DOHH2 (cell line): ENCODE measurements around the gene OASL.

ENCODE experiments used
- H3F3A ChIP-seq: fragments of 200-600 bp; sonication (generic), shearing (Covaris generic); 2 replicates; pipeline ENCODE4 v1.6.0; 2016; ENCODE audit warnings: antibody characterized with exemption, mild to moderate bottlenecking; ENCODE audit not compliant: control insufficient read depth, insufficient read depth
- H3K27ac ChIP-seq: fragments of 200-600 bp; sonication (generic); 2 replicates; pipeline ENCODE4 v1.5.1; 2014; ENCODE audit warnings: low read depth, mild to moderate bottlenecking, low read length, moderate library complexity
- H3K27me3 ChIP-seq: fragments of 200-600 bp; sonication (generic); 2 replicates; pipeline ENCODE4 v1.6.1; 2014; ENCODE audit warnings: mild to moderate bottlenecking, low read length, mixed read lengths; ENCODE audit not compliant: control insufficient read depth
- H3K36me3 ChIP-seq: fragments of 200-600 bp; sonication (generic); 2 replicates; pipeline ENCODE4 v1.6.1; 2014; ENCODE audit warnings: mild to moderate bottlenecking, low read length, moderate library complexity, mixed read lengths; ENCODE audit not compliant: control insufficient read depth
- H3K4me1 ChIP-seq: fragments of 200-600 bp; sonication (generic); 2 replicates; pipeline ENCODE4 v1.6.1; 2014; ENCODE audit warnings: mild to moderate bottlenecking, low read length, mixed read lengths; ENCODE audit not compliant: control insufficient read depth
- H3K4me2 ChIP-seq: fragments of 200-600 bp; sonication (generic); 2 replicates; pipeline ENCODE4 v1.6.0; 2014; ENCODE audit warnings: mild to moderate bottlenecking, low read length, moderate library complexity
- H3K4me3 ChIP-seq: fragments of 200-600 bp; sonication (generic); 2 replicates; pipeline ENCODE4 v1.5.1; 2014; ENCODE audit warnings: mild to moderate bottlenecking, low read length, mixed read lengths
- H3K79me2 ChIP-seq: fragments of 200-600 bp; sonication (generic); 2 replicates; pipeline ENCODE4 v1.6.1; 2014; ENCODE audit warnings: mild to moderate bottlenecking, low read length, mixed read lengths; ENCODE audit not compliant: control insufficient read depth
- H3K9me2 ChIP-seq: fragments of 200-600 bp; sonication (generic); replicated peaks from 2 replicates; pipeline ENCODE4 v1.6.1; 2014; ENCODE audit warnings: mild to moderate bottlenecking, low read length, mixed read lengths; ENCODE audit not compliant: control insufficient read depth
- H3K9me3 ChIP-seq: fragments of 200-600 bp; sonication (generic); 2 replicates; pipeline ENCODE4 v1.6.1; 2014; ENCODE audit warnings: antibody characterized with exemption, low read length, mixed read lengths; ENCODE audit not compliant: control insufficient read depth, insufficient read depth
- H4K20me1 ChIP-seq: fragments of 200-600 bp; sonication (generic); 2 replicates; pipeline ENCODE4 v1.6.0; 2014; ENCODE audit warnings: low read depth, mild to moderate bottlenecking, antibody characterized with exemption, low read length, moderate library complexity; ENCODE audit not compliant: control insufficient read depth, insufficient read depth
- CTCF ChIP-seq: fragments of 200-600 bp; sonication (generic); IDR thresholded peaks from one replicate; pipeline ENCODE4 v1.5.1; 2014; ENCODE audit warnings: antibody characterized with exemption, mild to moderate bottlenecking, low read depth, low read length; ENCODE audit not compliant: poor library complexity, severe bottlenecking
- EZH2phosphoT487 ChIP-seq: fragments of 200-600 bp; sonication (generic); IDR thresholded peaks from 2 replicates; pipeline ENCODE4 v1.6.1; 2017; ENCODE audit warnings: borderline replicate concordance, mild to moderate bottlenecking, antibody characterized with exemption, low read length, moderate library complexity, mixed read lengths

OASL gene

GRCh38 chr12:120996133-120996746 lies 42.8 kb downstream of the OASL start:
- H3K36me3 ChIP-seq: no peaks in the 10 kb centered on the region
- no peaks in the 10 kb centered on the region; the same call in 1 of the 2 replicates for H3K27me3 ChIP-seq
- no peaks in the 10 kb centered on the region for H3K9me3 ChIP-seq
- H3K27ac ChIP-seq: no peak overlapping the region
- H3K4me3 ChIP-seq: no peak overlapping the region
- H3K79me2 ChIP-seq: no peaks in the 10 kb centered on the region
- H3K4me2 ChIP-seq: no peak overlapping the region
- no peaks in the 10 kb centered on the region for H3K4me1 ChIP-seq
- no peaks in the 10 kb centered on the region for H4K20me1 ChIP-seq
- no peak for TF ChIP-seq CTCF
- no peak for TF ChIP-seq EZH2phosphoT487
- no peaks in the 10 kb centered on the region; the same call in 1 of the 2 replicates for H3F3A ChIP-seq
- no peaks in the 10 kb centered on the region; the same call in 1 of the 2 replicates for H3K9me2 ChIP-seq

- Histone ChIP-seq H3K4me3 (no peak overlapping the region), H4K20me1 (no peaks in the 10 kb centered on the region)
Measured at GRCh38 chr12:120994589-120995337, 44.3 kb downstream of the OASL start.

GRCh38 chr12:120994059-120994458 lies 45.0 kb downstream of the OASL start:
- TF ChIP-seq EZH2phosphoT487 (no peak), CTCF (no peak)
- H3K79me2 ChIP-seq: no peaks in the 10 kb centered on the region
- H3K9me2 ChIP-seq: no peaks in the 10 kb centered on the region; the same call in 1 of the 2 replicates
- H3F3A ChIP-seq: no peaks in the 10 kb centered on the region
- no peaks in the 10 kb centered on the region for H3K9me3 ChIP-seq
- H3K4me2 ChIP-seq: no peak overlapping the region
- no peaks in the 10 kb centered on the region for H3K36me3 ChIP-seq
- H3K27ac ChIP-seq: no peak overlapping the region
- no peaks in the 10 kb centered on the region for H4K20me1 ChIP-seq
- H3K4me1 ChIP-seq: no peaks in the 10 kb centered on the region
- no peak overlapping the region for H3K4me3 ChIP-seq
- no peaks in the 10 kb centered on the region; the same call in 1 of the 2 replicates for H3K27me3 ChIP-seq

More at GRCh38 chr12:120994589-120995337, 44.3 kb downstream of the OASL start:
- H3F3A ChIP-seq: no peaks in the 10 kb centered on the region
- H3K36me3 ChIP-seq: no peaks in the 10 kb centered on the region
- no peak overlapping the region for H3K27ac ChIP-seq
- H3K9me3 ChIP-seq: no peaks in the 10 kb centered on the region
- no peaks in the 10 kb centered on the region; the same call in 1 of the 2 replicates for H3K27me3 ChIP-seq
- TF ChIP-seq EZH2phosphoT487 (no peak), CTCF (no peak)
- no peaks in the 10 kb centered on the region for H3K79me2 ChIP-seq
- H3K9me2 ChIP-seq: no peaks in the 10 kb centered on the region; the same call in 1 of the 2 replicates
- no peak overlapping the region for H3K4me2 ChIP-seq
- no peaks in the 10 kb centered on the region for H3K4me1 ChIP-seq
